WERI-Rb-1 (cell line): ENCODE measurements around the gene FAM20B.

Source experiments
- DNase-seq: peaks from one replicate; pipeline ENCODE4 v3.0.0-alpha.2; 2020
- H3K27ac ChIP-seq: fragments of 250-450 bp; sonication (Bioruptor Pico); 2 replicates; pipeline ENCODE4 v1.5.1; 2020; ENCODE audit warnings: mild to moderate bottlenecking, moderate library complexity
- H3K27me3 ChIP-seq: fragments of 250-450 bp; sonication (Bioruptor Pico); 2 replicates; pipeline ENCODE4 v1.5.1; 2021; ENCODE audit warnings: mild to moderate bottlenecking, low read depth, moderate library complexity; ENCODE audit not compliant: insufficient read depth, severe bottlenecking
- H3K36me3 ChIP-seq: fragments of 250-450 bp; sonication (Bioruptor Pico); 2 replicates; pipeline ENCODE4 v1.5.1; 2020; ENCODE audit warnings: mild to moderate bottlenecking, moderate library complexity
- H3K4me3 ChIP-seq: 2 replicates; pipeline ENCODE4 v1.5.1; 2011; ENCODE audit warnings: low read depth, mild to moderate bottlenecking, control low read depth, low read length
- H3K9me3 ChIP-seq: fragments of 250-450 bp; sonication (Bioruptor Pico); 2 replicates; pipeline ENCODE4 v1.5.1; 2021; ENCODE audit warnings: mild to moderate bottlenecking, moderate library complexity; ENCODE audit not compliant: severe bottlenecking
- TF ChIP-seq, protein P1 (sequence below): IDR thresholded peaks from 2 replicates; pipeline ENCODE4 v1.5.1; 2011; ENCODE audit warnings: low read depth, mild to moderate bottlenecking, control low read depth, inconsistent platforms, low read length

Gene FAM20B

DNA sequence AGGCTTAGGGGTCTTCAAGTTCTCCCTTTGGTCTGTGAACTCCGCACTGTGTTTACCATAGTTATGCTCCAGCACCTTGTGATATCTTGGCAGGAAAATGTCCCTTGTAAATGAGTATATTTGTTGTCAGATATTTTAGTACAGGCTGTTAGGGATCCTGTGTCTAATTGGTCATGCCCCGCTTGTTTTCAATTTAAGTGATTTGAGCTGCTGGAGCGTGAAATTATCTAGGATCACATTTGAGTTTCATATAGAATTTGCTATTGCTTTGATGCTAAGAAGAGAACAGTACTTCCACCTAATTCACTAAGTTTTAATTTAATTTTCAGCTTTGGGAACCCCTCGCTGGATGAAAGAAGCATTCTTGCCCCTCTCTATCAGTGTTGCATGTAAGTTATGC lies 40.8 kb downstream of the FAM20B start:
- TF ChIP-seq, protein P1, sequence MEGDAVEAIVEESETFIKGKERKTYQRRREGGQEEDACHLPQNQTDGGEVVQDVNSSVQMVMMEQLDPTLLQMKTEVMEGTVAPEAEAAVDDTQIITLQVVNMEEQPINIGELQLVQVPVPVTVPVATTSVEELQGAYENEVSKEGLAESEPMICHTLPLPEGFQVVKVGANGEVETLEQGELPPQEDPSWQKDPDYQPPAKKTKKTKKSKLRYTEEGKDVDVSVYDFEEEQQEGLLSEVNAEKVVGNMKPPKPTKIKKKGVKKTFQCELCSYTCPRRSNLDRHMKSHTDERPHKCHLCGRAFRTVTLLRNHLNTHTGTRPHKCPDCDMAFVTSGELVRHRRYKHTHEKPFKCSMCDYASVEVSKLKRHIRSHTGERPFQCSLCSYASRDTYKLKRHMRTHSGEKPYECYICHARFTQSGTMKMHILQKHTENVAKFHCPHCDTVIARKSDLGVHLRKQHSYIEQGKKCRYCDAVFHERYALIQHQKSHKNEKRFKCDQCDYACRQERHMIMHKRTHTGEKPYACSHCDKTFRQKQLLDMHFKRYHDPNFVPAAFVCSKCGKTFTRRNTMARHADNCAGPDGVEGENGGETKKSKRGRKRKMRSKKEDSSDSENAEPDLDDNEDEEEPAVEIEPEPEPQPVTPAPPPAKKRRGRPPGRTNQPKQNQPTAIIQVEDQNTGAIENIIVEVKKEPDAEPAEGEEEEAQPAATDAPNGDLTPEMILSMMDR, result no peak
- H3K27me3 ChIP-seq, result no peaks in the 10 kb centered on the region

DNA sequence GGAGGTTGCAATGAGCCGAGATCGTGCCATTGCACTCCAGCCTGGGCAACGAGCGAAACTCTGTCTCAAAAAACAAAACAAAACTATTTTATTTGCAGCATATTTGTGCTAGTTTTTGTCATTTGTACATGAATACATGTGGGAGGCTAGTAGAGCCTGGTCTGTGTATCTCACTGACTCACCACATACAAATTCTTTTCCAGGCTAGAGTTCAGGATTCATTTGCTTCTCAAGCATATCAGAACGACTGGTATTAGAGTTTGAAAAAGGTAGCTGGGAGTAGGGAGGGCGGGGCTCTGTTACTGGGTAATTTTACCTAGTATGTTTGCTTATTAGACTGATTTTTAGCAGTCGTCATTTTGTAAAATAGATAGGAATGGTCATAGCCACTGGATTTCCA lies 51.7 kb downstream of the FAM20B start:
- H3K27ac ChIP-seq, result no peak overlapping the region
- H3K36me3 ChIP-seq, result peaks cover 9% of the 10 kb centered on the region
- no peak for DNase-seq
- TF ChIP-seq, protein P1, result no peak
- no peak overlapping the region for H3K4me3 ChIP-seq
- H3K9me3 ChIP-seq, result no peaks in the 10 kb centered on the region
- H3K27me3 ChIP-seq, result no peaks in the 10 kb centered on the region

More for the DNA sequence above, 40.8 kb downstream of the FAM20B start:
- Histone ChIP-seq H3K27ac (no peak overlapping the region), H3K36me3 (peaks cover 80% of the 10 kb centered on the region), H3K9me3 (no peaks in the 10 kb centered on the region), H3K4me3 (no peak overlapping the region)
- no peak for DNase-seq

DNA sequence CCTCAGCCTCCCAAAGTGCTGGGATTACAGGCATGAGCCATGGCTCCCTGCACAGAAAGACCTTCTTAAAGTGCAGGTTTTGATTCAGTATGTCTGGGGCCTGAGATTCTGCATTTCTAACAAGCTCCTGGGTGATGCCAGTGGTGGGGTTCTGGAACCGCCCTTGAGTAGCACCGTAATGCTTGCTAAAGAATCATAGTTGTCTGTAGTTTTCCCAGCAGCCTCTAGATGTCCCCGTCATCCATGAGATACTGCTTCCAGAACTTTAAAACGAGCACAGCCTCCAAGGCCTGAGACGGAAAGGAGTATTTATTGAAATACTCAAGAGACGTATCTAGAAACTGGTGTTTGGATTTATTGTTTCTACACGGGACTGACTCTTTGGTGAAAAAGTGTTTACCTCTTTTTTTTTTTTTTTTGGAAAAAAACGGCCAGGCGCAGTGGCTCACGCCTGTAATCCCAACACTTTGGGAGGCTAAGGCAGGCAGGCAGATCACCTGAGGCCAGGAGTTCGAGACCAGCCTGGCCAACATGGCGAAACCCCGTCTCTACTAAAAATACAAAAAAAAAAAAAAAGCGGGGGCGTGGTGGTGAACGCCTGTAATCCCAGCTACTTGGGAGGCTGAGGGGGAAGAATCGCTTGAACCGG lies 53.5 kb downstream of the FAM20B start:
- no peaks in the 10 kb centered on the region for H3K27me3 ChIP-seq
- peaks cover 6% of the 10 kb centered on the region for H3K36me3 ChIP-seq
- TF ChIP-seq, protein P1, result peak; percentile 72
- no peaks in the 10 kb centered on the region for H3K9me3 ChIP-seq
- peak; percentile 65 for DNase-seq
- no peak overlapping the region for H3K4me3 ChIP-seq
- H3K27ac ChIP-seq, result no peak overlapping the region

DNA sequence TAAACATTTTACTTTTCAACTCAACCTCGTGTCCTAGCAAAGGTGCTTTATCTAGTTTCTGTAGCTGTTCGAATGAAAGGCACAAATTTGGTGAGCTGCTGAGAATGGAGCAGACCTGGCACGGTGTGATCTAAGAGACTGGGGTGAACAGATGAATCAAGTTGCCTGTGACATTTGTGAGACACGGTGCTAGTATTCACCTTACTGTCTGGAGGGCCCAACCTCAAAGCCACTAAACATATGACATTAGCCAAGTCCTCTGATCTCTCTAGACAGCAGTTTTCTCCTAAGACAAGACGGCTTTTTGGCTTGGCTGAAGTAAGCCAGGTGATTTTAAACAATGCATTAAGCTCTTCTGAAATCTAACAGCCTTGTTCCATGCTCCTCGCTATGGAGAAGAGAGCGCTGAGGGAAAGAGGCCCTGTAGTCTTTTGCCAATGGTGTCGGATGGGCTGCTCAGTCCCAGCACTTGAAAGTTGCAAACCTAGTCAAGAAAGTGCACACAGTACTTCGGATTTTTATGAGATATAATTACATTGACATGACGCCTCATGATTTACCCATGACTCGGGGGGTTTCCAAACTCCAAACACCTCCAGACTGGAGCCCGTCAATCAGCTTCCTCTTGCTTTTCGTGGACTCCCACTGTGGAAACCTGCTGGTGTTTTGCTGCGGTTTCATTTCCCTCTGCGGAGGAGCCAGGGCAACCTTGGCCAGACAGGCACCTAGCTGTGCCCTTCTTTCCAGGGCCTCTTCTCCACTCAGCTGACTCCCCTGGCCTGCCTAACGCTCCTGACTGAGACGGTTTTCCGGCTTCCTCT lies 55.4 kb downstream of the FAM20B start:
- Histone ChIP-seq H3K27ac (peak overlapping the region; percentile 92), H3K36me3 (peaks cover 22% of the 10 kb centered on the region), H3K4me3 (peak overlapping the region; percentile 86), H3K27me3 (no peaks in the 10 kb centered on the region), H3K9me3 (no peaks in the 10 kb centered on the region)
- TF ChIP-seq, protein P1, result no peak
- DNase-seq, result no peak

DNA sequence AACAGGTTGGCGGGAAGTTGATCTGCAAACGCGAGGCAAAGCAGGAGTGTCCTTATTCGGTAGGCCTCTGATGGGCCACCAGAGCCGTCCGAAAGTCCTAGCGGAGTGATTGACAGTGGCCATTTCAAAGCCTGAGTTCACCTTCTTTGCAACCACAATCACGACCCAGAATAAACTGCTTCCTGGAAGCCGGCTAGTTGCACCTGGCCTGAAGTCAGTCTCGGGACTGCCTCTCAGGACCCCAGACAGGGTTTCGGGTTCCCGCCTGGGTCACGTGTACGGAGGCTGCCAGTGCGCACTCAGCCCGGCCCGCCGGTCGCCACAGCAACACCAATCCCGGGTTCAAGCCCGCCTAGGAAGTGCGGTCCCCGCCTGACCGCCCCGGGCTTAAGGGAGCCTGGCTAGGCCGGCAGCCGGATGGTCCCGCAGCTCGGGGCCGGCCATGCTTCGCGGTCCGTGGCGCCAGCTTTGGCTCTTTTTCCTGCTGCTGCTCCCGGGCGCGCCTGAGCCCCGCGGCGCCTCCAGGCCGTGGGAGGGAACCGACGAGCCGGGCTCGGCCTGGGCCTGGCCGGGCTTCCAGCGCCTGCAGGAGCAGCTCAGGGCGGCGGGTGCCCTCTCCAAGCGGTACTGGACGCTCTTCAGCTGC lies 56.1 kb downstream of the FAM20B start, which contains the start of gene TOR3A:
Gene TOR3A (plus strand): TSS at position 384 of the 646 bp plus-strand sequence. CDS start 59 bp downstream, at position 443.
- peak; percentile 98 for DNase-seq
- Histone ChIP-seq H3K9me3 (no peaks in the 10 kb centered on the region), H3K4me3 (peak within 1 kb of the TSS; percentile 86), H3K36me3 (peaks cover 30% of the 10 kb centered on the region), H3K27me3 (no peaks in the 10 kb centered on the region), H3K27ac (peak within 1 kb of the TSS; percentile 92)
- TF ChIP-seq, protein P1, result no peak
